PFSK-1 (cell line): ENCODE data around the gene SUFU.

ENCODE experiments used
- POLR2AphosphoS5 ChIP-seq: IDR thresholded peaks from 2 replicates; pipeline ENCODE4 v1.6.1; 2012; ENCODE audit warnings: low read depth, mild to moderate bottlenecking, control low read depth, low read length, moderate library complexity
- REST ChIP-seq, 2 experiments: IDR thresholded peaks; 2 replicates each; pipeline versions ENCODE4 v1.6.1 to v1.8.0; 2011 to 2012; ENCODE audit warnings: low read depth in 2 of 2, low read length in 2 of 2, control low read depth in 1 of 2, inconsistent platforms in 1 of 2, mild to moderate bottlenecking in 1 of 2, moderate library complexity in 1 of 2; ENCODE audit not compliant: insufficient read depth in 1 of 2
- TAF1 ChIP-seq: IDR thresholded peaks from 2 replicates; pipeline ENCODE4 v1.6.1; 2012; ENCODE audit warnings: low read length, control low read depth, borderline replicate concordance; ENCODE audit not compliant: insufficient read depth

GRCh38 chr10:102632394-102633111 lies 128.8 kb downstream of the SUFU start:
- TF ChIP-seq TAF1, result no peak
- TF ChIP-seq POLR2AphosphoS5, result no peak
- TF ChIP-seq REST (IDR thresholded peaks at IDR 0.05; ENCODE audit: insufficient read depth in 1 of 2, low read depth in 2 of 2, low read length in 2 of 2), result no peak
